Hematopoietic multipotent progenitor cell treated with erythropoietin and hydrocortisone succinate and interleukin-3 and kit ligand, for 15 days (in vitro differentiated cells): ENCODE results near the gene TWIST2.

Source experiments
- DNase-seq: peaks from one replicate; pipeline ENCODE4 v3.0.0-alpha.2; 2015; ENCODE audit warnings: low spot score

The TWIST2 gene

DNA sequence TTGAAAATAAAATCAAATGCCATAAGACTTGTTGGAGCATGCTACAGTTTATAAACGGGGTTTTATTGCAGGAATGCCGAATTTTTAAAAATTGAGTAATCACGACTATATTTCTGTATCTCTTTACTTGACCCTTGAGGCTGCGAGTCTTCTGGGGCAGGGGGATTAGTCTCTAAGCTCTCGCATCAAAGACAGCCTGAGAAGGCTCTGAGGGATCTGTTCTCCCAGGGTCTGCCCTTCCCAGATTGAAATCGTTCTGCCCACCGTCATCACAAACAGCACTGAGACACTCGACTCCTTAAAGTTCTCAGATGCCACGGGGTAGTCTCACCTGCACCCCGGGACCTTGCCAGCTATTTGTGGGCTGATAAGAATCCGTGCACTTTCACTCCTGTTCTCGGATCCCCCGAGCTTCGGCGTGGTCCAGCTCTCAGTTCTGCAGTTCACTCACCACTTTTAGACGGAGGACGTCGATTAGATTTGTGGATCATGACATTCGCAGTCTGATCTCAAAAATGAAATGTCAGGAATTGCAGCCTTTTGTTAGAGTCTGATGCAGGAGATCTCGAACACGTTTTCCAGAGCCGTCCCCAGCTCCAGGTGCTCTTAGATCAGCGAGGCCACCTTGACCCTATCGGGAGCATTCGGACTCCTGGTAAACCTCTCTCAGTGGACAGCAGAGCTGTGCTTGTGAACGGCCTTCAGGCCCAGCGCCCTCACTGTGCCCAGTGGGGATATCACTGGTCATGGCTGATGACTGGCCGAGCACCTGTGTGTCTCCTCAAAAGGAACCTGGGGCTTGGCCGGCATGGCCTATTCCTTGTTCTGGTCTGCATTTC, 43.0 kb downstream of the TWIST2 start:
- no peak for DNase-seq

DNA sequence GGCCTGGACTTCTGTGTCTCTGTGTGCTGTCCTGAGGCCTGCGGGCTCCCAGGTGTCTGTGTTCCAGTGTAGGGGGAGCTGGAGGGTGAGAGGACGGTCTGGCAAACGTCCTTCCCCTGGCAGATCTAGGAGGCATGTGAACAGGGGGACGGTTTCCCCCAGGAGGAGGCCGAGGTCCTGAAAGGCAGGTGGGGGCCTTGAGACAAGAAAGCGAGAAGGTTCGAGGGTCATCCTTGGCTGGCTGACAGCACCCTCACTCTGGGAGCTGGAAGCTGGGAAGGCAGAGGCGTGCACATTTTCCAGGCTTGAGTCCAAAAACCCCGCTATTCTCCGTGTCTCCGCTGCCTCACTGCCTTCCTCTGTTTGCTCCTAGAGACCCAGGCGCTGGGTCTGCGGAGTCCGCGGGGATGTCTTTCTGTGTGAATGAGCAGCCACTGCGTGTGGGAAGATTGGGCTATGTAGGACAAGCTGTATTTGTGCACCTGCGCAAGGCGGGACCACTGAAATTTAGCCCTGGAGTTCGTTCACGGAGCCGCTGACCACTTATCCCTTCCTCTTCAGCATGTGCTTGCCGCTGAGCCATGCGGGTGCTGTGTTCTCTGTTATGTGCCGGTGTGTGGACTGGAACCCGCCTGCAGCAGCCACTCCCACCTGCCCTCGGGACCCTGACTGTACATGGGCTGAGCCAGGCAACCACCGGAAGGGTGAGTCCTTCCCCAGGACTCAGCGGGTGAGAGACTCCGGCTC, 43.7 kb downstream of the TWIST2 start:
- no peak for DNase-seq

DNA sequence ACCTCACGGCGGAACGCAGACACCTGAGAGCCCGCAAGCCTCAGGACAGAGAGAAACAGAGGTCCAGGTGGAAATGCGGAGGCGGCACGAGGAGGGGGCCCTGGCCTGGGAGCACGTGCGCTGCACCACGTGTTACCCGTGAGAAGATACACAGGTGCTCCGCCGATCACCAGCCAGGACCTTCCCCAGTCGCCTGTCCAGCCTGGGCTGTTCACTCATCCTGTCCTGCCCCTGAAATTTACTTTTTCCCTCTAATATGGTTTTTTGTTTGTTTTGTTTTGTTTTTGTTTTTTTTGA, 44.3 kb downstream of the TWIST2 start:
- no peak for DNase-seq

DNA sequence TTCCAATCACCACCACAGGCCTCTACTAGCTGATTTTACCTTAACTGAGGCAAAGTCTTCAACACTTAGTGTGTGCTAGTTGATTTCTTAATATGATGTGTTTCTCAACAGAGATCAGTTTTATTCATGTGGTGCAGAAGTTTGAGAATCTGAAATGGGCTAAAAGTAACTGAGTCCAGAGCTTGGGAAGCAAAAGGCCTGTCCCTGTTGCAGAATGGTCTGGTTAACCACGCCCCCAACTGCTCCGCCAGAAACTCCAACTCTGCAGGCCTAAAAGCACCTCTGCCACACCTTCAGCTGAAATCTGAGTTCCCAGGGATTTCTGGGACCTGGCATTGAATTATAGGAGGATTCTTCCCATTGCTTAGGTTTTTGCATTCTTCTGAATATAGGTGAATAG, 44.9 kb downstream of the TWIST2 start:
- DNase-seq, result no peak

DNA sequence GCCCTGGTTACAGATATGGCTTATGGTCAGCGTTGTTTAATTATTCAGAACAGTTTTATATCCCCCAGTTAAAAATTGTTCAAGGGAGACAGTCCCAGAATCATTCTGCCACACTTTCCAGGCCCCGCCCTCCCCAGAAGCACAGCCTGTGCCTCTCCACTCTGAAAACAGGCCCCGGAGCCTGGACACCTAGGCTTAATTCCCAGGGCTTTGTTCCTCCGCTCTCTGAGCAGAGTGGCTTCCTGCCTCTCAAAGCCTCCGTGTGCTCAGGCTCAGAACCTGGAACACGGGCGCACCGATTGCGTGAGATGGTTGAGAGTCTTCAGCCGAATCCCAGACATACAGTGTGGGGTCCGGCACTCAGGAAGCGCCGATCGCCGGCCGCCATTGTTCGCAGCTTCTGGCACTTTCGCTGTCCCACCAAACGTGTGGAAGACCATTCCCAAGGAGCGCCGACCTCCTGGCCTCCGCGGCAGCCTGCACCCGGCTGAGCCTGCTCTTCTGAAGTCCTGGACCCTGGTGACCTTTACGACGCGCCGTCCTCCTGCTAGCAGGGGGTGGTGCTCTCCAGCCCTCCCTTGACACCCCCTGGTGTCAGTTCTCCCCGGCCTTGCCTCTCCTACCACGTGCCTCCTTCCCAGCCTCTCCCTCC, 45.6 kb downstream of the TWIST2 start:
- no peak for DNase-seq

DNA sequence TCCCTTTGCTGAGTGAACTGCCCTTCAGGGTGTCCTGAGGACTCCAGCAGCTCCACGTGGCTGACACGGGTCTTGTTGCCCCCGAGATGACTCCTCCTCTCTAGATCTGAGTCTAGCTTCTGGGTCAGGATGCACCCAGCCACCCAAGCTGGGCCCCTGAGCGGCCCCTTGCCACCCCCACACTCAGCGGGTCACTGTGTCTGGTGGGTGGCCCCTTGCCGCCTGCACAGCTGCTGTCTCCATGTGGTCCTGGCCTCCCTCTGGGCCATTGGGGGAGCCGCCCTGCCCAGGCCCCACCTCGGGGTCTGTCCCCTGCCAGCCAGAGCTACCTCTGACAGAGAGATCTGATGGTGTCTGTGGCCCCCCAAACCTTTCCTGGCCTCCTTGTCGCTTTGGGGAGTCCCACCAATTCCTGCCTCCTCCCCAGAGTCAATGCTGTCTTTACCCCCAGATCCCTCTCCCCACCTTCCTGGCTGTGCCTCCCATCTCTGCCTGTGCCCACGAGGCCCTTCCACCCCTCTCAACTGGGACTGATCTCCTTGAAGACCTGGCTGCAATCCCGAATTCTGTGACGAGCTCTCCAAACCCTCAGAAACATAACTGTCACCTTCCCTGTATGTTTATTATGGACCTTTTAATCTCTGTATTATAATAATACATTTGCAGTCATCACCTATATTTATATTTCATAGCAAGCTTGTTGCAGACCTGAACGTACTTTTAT, 46.5 kb downstream of the TWIST2 start:
- no peak for DNase-seq

DNA sequence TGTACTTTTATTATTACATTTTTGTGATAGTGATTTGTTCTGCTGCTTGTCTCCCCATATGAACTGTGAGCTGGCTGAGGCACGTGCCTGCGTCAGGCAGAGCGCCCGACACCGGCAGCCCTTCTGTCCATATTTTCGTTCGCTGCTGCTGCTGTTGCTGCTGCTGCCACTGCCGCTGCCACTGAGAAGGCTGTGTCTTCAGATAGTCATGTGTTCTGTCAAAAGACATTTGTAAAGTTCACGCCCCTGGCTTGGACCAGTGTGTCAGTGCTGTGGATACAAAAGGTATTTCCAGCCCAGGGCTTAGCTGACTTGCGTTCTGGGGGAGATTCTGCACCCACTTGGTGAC, 47.0 kb downstream of the TWIST2 start:
- DNase-seq, result no peak

DNA sequence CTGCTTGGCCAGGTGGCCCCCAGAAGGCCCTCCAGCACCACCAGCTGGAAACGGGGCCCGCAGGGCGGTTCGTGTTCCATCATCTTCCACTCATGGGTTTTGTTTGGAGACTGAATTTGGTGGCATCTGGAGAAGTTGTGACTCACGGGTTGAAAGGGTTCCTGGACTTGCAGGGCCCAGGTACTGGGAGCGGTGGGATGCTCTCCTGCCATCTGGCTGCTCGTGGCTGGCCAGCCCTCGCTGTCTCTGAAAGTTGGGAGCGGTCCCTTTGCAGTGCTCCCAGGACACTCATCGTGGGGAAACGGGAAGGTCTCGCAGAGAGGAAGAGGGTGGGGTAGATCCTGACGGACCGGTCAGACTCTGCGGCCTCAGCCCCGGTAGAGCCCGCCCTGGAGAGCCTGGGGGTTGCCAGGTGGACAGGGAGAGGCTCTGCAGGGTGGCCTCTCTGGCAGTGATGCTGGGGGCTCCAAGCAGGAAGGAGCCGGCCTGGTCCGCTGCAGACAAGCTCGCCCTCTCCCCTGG, 47.5 kb downstream of the TWIST2 start:
- no peak for DNase-seq

DNA sequence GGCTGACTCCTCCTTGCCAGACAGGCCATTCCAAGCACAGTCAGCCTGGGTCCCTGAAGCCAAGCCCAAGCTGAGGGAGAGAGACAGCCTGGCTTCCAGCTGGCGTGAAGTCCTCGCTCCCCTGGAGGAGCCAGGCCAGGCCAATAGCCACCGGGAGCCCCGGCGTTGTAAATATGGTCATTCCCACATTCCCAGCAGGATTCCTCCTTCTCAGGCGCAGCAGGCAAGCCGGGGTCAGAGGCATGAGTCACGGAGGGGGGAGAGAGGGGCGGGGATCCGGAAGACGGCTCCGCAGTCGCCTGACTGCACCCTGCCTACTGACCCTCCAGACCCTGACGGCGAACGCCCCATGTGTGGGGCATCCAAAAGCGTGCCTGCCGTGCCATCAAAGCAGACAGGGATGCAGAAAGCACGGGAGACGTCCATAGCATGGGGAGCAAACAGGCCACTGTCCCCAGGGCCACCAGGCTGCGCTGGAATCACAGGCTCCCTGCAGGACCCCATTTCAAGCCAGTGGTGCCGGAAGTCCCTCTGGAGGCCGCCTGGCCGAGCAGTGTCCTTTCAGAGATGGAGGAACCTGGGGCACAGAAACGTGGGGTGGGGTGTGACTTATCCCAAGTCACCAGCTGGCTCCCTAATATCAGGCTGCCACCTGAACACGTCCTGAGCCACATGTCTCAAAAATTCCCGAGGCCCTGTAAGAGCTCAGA, 48.2 kb downstream of the TWIST2 start:
- DNase-seq, result no peak

DNA sequence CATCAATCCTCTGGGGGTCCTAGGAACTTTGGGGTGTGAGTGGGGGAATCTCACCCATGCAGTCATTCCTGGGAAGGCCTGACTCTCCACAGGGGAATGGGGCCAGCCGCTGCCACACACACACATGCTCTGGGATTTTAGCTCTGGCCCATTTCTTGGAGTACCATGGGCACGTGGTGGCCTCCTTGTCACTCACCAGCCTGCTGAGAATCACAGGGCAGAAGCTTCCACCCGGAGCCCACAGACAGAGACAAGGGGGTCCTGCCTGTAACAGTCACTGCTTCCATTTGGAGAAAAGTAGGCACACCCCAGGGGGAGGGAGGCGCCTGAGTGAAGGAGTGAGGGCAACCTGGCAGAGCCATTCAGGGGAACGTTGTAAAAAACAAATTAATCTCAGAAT, 48.8 kb downstream of the TWIST2 start:
- no peak for DNase-seq

DNA sequence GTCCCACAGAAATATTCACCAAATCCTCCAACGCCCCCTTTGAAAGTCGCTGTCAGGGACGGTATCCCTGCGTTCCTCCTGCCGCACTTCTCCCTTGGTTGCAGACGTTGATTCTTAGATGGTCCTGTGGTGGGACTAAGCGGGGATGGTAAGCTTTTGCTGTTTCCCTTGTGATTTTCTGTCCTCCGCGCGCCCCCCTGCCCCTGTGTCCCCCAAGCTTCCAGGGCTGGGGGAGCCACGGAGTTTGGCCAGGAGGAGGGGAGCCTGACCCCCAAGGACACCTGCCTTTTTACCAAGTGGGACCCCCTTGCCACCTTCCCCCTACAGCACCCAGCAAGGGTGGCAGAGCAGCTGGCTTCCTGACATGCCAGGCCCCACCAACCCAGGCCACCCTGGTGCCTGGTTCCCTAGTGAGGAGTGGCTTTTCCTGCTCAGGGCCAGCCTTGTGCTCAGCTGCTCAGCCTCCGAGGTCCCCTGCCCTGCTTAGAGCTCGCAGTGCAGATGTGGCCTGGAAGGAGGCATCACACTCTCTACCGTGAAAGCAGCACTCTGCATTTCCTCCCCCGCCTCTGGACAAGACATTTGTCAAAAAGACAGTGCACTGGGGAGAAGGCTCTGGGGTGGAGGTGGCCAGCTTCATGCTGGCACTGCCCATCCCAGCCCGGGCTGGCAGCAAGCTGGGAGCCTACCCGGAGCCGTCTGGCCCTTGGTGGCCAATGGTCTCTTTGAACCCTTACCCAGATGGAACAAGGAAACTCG, 49.4 kb downstream of the TWIST2 start:
- no peak for DNase-seq

DNA sequence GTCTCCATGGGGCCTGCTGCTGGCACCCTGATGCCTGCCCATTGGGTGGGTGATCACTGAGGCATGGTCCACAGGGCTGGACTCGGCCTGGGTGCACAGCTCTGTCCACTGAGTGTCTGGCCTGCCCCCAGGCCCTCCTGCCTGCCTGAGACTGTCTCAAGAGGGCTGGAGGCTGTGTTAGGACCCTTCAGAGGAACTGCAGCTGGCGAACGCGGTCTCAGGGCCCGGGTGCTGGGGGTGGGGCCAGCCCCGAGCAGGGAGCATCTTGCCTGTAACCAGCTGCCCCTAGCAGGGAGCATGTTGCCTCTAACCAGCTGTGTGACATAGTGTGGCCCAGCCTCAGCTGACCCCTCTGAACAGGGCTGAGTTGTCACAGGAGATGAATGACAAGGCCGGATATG, 50.0 kb downstream of the TWIST2 start:
- DNase-seq, result no peak

DNA sequence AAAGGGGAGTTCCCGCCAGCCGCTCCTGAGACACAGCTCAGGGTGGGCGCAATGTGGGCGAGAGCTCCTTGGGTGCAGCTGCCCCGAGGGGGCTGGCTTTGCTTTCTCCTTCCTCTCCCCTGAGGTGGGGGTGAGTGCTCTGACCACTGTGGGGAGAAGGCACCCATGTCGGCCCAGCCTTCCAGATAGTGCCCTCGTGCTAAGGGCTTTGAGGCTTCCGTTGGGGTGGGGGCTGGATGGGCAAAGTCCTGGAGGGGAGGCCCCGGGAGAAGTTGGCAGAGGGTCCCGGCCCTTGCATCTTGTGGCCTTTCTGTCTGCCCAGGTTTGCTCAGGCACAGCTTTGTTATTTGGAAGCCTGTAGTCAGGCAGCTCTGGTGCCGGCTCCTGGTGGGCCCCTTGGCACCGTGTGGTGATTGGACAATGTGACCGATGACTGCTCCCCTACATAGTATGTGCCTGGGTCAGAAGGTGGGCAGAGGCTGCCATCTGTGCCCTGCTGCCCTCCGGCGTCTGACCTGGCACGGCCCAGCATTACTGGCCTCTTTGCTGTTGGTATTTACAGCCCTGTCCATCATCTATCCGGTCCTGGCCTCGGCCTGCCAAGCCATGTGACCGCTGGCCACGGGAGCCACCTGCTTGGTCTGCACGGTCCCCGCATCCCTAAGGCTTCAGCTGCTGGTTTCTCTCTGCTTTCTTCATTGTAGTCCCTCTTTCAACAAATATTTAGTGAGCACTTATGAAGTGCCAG, 50.8 kb downstream of the TWIST2 start:
- DNase-seq, result no peak

DNA sequence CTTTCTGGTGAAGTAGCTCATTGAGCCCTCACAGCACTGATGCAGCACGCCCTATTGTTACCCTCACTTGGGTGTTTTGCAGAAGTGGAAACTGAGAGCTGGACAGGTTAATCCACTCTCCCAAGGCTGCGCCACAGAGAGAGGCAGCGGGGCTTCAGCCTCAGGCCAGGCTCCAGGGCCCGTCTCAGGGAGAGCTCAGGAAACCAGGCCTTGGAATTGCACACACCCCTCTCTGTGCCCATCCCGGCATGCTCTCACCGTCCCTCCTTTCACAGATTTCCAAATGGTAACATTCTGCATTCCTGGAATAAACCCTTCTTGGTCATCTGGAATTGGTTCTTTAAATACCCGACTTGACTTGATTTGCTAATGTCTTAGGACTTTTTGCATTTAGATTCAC, 51.5 kb downstream of the TWIST2 start:
- DNase-seq, result no peak

DNA sequence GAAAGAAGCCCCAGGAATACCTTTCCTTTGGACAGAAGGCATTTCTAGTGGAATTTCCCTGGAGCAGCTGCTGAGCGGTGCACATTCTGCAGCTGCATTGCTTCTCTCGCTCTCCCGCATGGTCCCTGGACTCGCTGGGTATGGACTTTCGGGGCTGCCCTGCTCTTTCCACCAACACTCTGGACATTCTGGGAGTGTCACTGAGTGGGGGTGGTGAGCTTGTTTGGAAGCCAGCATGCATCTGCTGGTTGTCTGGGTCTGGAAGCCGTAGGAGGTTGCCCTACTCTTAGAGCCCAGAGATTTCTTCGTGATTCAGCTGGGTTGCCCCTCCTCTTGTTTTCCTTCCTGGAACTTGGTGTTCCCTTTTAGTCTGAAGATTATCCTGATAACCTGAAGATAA, 52.6 kb downstream of the TWIST2 start:
- no peak for DNase-seq

DNA sequence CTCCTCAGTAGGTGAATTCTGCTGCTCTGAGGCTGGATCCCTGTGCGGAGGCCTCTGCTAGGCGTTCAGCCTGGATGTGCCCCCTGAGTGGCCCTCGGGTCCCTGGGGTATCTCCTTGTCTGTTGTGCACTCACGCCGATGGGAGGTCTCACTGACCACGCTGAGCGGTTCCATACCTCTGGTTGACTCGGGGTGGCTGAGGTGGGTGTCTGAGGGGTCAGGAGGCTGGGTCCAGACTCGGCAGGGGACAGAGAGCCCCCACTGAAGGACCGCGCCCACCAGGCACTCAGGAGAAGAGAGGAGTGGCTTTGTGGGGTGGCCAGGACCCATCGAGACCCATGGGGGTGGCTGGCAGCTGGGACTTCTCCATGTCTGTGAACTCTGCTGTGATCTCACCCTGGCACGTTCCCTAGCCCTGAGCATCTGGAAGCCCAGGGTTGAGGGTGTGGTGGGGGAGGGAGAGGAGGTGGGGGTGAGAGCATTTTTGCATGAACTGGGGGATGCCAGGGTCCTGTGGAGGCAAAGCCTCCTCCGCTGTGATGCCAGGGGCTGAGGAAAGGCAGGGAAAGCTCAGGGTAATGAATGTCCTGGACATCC, 53.7 kb downstream of the TWIST2 start:
- no peak for DNase-seq

DNA sequence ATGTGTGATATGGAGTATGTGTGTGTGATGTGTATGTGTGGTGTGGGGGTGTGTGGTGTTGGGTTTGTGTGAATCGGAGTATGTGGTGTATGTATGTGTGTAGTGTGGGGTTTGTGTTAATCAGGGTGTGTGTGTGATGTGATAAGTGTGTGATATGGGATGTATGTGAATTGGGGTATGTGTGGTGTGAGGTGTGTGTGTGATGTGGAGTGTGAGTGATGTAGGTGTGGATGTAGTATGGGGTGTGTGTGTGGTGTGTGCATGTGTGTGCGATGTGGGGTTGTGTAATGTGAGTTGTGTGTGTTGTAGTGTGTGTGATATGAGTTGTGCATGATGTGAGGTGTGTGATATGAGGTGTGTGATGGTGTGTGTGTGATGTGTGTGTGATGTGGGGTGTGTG, 54.4 kb downstream of the TWIST2 start:
- DNase-seq, result no peak

DNA sequence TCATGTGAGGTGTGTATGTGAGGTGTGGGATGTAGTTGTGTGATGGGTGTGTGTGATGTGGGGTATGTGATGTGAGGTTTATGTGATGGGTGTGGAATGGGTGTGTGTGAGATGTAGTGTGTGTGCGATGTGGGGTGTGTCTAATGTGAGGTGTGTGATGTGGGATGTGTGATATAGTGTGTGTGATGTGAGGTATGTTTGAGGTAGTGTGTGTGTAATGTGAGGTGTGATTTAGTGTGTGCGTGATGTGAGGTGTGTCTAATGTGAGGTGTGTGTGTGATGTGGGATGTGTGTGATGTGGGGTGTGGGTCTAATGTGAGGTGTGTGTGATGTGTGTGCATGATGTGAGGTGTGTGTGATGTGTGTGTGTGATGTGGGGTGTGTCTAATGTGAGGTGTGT, 55.3 kb downstream of the TWIST2 start:
- no peak for DNase-seq

DNA sequence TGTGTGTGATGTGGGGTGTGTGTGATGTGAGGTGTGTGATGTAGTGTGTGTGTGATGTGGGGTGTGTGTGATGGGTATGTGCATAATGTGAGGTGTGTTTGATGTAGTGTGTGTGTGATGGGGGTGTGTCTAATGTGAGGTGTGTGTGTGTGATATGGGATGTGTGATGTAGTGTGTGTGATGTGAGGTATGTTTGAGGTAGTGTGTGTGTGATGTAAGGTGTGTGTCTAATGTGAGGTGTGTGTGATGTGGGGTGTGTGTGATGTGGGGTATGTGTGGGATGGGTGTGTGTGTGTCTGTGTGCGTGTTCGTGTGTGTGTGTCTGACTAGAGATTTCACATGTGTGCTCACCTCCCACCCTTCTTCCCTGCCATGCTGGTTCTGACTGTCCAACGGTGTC, 56.3 kb downstream of the TWIST2 start:
- no peak for DNase-seq

DNA sequence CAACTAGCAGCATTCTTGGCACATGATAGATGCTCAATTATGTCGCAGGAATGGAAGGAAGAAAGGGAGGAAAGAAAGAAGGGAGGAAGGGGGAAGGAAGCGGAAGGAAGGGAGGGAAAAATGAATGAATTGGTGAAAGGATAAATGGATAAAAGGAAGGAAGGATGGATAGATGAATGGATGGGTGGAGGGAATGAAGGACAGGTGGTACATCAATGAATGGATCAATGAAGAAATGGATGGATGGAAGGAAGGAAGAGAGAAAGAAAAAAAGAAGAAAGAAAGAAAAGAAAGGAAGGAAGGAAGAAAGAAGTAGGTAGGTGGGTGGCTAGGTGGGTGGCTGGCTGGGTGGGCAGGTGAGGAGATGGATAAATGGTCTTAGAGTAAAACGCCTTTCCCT, 56.8 kb downstream of the TWIST2 start:
- no peak for DNase-seq
